MM.1S (cell line): ENCODE data around the gene ERF.

Experiments
- DNase-seq: peaks from one replicate; pipeline ENCODE4 v3.0.0-alpha.2; 2015
- H2AFZ ChIP-seq: fragments of 300-600 bp; sonication (generic); 2 replicates; pipeline ENCODE4 v1.6.0; 2016; ENCODE audit warnings: antibody characterized with exemption, low read length
- H3F3A ChIP-seq: fragments of 300-600 bp; sonication (generic); 2 replicates; pipeline ENCODE4 v1.6.1; 2016; ENCODE audit warnings: mild to moderate bottlenecking, antibody characterized with exemption, low read length, moderate library complexity, mixed read lengths; ENCODE audit not compliant: insufficient read depth
- H3K27ac ChIP-seq: fragments of 300-600 bp; sonication (generic); 2 replicates; pipeline ENCODE4 v1.5.1; 2016; ENCODE audit warnings: mild to moderate bottlenecking, low read length
- H3K27me3 ChIP-seq: fragments of 300-600 bp; sonication (generic); replicated peaks from 2 replicates; pipeline ENCODE4 v1.6.0; 2016; ENCODE audit warnings: low read length; ENCODE audit not compliant: insufficient read depth
- H3K36me3 ChIP-seq: fragments of 300-600 bp; sonication (generic); replicated peaks from 2 replicates; pipeline ENCODE4 v1.6.1; 2016; ENCODE audit warnings: mild to moderate bottlenecking, low read length, mixed read lengths; ENCODE audit not compliant: insufficient read depth
- H3K4me1 ChIP-seq: fragments of 300-600 bp; sonication (generic); 2 replicates; pipeline ENCODE4 v1.6.1; 2016; ENCODE audit warnings: low read length, mixed read lengths
- H3K4me2 ChIP-seq: fragments of 300-600 bp; sonication (generic); 2 replicates; pipeline ENCODE4 v1.6.0; 2016; ENCODE audit warnings: low read depth, low read length
- H3K4me3 ChIP-seq: fragments of 300-600 bp; sonication (generic); 2 replicates; pipeline ENCODE4 v1.5.1; 2016; ENCODE audit warnings: low read length, mixed read lengths
- H3K79me2 ChIP-seq: fragments of 300-600 bp; sonication (generic); 2 replicates; pipeline ENCODE4 v1.6.1; 2016; ENCODE audit warnings: mixed run types, low read length, mixed read lengths
- H3K9ac ChIP-seq: fragments of 300-600 bp; sonication (generic); 2 replicates; pipeline ENCODE4 v1.6.1; 2016; ENCODE audit warnings: low read length, mixed read lengths
- H3K9me2 ChIP-seq: fragments of 300-600 bp; sonication (generic); replicated peaks from 2 replicates; pipeline ENCODE4 v1.6.1; 2016; ENCODE audit warnings: mild to moderate bottlenecking, low read length, mixed read lengths; ENCODE audit not compliant: insufficient read depth
- H3K9me3 ChIP-seq: fragments of 300-600 bp; sonication (generic); replicated peaks from 2 replicates; pipeline ENCODE4 v1.6.1; 2016; ENCODE audit warnings: mild to moderate bottlenecking, low read length, mixed read lengths; ENCODE audit not compliant: insufficient read depth
- H4K20me1 ChIP-seq: fragments of 300-600 bp; sonication (generic); 2 replicates; pipeline ENCODE4 v1.6.1; 2016; ENCODE audit warnings: mild to moderate bottlenecking, low read length, moderate library complexity, mixed read lengths; ENCODE audit not compliant: insufficient read depth
- CTCF ChIP-seq: fragments of 300-600 bp; sonication (generic); IDR thresholded peaks from 2 replicates; pipeline ENCODE4 v1.5.1; 2016; ENCODE audit warnings: antibody characterized with exemption, low read length, mixed read lengths
- EZH2 ChIP-seq: fragments of 300-600 bp; sonication (generic); optimal IDR thresholded peaks from 2 replicates; pipeline ENCODE3; 2017; ENCODE audit warnings: low read depth, mild to moderate bottlenecking, antibody characterized with exemption, low read length, mixed read lengths
- EZH2phosphoT487 ChIP-seq: fragments of 300-600 bp; sonication (generic); IDR thresholded peaks from 2 replicates; pipeline ENCODE4 v1.6.1; 2018; ENCODE audit warnings: antibody characterized with exemption, low read length

The ERF gene

DNA sequence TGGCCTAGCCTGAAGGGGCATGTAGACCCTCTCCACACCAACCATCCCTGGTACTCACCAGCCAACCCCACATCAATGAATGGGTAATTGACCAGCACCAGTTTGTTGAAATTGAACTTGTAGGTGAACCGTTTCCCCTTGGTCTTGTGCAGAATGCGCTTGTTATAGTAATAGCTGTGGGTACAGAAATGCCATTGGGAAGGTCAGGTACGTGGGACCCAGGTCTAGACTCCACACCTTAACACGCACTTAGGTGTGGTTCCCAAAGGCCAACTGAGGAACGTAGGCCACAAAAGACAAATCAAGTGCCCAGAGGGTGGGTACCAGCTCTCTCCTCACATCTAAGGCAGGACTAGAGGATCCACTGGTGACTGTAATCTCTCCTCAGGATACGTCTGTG, 5.2 kb downstream of the ERF start:
- Histone ChIP-seq H4K20me1 (no peaks in the 10 kb centered on the region), H3K27me3 (no peaks in the 10 kb centered on the region), H3F3A (peaks cover 10% of the 10 kb centered on the region), H3K4me1 (peaks cover 12% of the 10 kb centered on the region), H3K9me3 (no peaks in the 10 kb centered on the region), H3K9me2 (no peaks in the 10 kb centered on the region), H3K4me2 (no peak overlapping the region), H3K9ac (no peak overlapping the region), H3K36me3 (no peaks in the 10 kb centered on the region), H3K79me2 (peaks cover 29% of the 10 kb centered on the region), H3K27ac (no peak overlapping the region), H2AFZ (no peak overlapping the region), H3K4me3 (no peak overlapping the region)
- TF ChIP-seq EZH2 (no peak), EZH2phosphoT487 (no peak)
- DNase-seq: no peak

DNA sequence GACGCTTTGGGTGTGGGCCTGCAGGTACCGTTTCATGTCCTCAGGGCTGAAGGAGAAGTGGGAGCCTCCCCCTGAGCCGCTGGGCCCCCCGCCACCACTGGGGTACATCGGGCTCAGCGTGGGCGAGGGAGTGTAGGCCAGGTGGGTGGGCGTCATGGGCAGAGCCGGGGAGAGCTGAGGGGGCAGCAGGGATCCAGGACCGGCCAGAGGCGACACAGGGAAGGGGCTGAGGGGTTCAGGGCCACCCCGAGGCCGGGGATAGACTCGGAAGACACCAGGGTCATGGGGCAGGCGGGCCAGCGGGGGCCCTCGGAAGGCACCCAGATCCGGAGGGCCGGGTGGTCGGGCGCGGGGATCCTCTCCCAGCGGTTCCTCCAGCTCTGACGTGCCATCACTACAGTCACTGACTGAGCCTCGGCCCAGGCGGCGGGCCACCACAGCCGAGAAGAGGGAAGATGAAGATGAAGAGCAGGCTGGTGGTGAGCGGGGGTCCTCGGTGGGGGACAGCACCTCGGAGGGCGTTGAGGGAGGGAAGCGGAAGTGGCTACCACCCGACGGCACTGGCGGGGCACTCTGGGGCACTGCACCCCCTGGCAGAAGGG, 5.7 kb downstream of the ERF start:
- DNase-seq: no peak
- peaks cover 13% of the 10 kb centered on the region for H3F3A ChIP-seq
- no peak overlapping the region for H2AFZ ChIP-seq
- peaks cover 25% of the 10 kb centered on the region for H3K79me2 ChIP-seq
- H3K9ac ChIP-seq: no peak overlapping the region
- H3K4me2 ChIP-seq: no peak overlapping the region
- H3K9me2 ChIP-seq: no peaks in the 10 kb centered on the region
- no peaks in the 10 kb centered on the region for H3K27me3 ChIP-seq
- no peaks in the 10 kb centered on the region for H3K36me3 ChIP-seq
- H3K4me1 ChIP-seq: peaks cover 12% of the 10 kb centered on the region
- no peak overlapping the region for H3K27ac ChIP-seq
- no peak for TF ChIP-seq EZH2phosphoT487
- TF ChIP-seq CTCF: no peak
- TF ChIP-seq EZH2: no peak
- H4K20me1 ChIP-seq: no peaks in the 10 kb centered on the region
- no peaks in the 10 kb centered on the region for H3K9me3 ChIP-seq
- H3K4me3 ChIP-seq: no peak overlapping the region

GRCh38 chr19:42248270-42249148, 6.4 kb downstream of the ERF start:
- Histone ChIP-seq H3K79me2 (peaks cover 28% of the 10 kb centered on the region), H2AFZ (no peak overlapping the region), H3K4me3 (no peak overlapping the region), H3K27me3 (no peaks in the 10 kb centered on the region), H3K9ac (no peak overlapping the region), H3K4me1 (peaks cover 12% of the 10 kb centered on the region), H3K27ac (no peak overlapping the region), H3K9me3 (no peaks in the 10 kb centered on the region), H3K9me2 (no peaks in the 10 kb centered on the region), H3K4me2 (no peak overlapping the region), H3K36me3 (no peaks in the 10 kb centered on the region), H3F3A (peaks cover 18% of the 10 kb centered on the region), H4K20me1 (no peaks in the 10 kb centered on the region)
- no peak for TF ChIP-seq EZH2
- no peak for TF ChIP-seq EZH2phosphoT487
- no peak for TF ChIP-seq CTCF
- no peak for DNase-seq
